HG02973 (cell line): Measurements from ENCODE around the gene CFAP119.

Experiments
- ATAC-seq: cut with Tn5 transposase; IDR thresholded peaks from one replicate; pipeline ENCODE4 v1.9.1; 2021; ENCODE audit warnings: moderate library complexity; ENCODE audit not compliant: unreplicated experiment

Gene CFAP119

DNA sequence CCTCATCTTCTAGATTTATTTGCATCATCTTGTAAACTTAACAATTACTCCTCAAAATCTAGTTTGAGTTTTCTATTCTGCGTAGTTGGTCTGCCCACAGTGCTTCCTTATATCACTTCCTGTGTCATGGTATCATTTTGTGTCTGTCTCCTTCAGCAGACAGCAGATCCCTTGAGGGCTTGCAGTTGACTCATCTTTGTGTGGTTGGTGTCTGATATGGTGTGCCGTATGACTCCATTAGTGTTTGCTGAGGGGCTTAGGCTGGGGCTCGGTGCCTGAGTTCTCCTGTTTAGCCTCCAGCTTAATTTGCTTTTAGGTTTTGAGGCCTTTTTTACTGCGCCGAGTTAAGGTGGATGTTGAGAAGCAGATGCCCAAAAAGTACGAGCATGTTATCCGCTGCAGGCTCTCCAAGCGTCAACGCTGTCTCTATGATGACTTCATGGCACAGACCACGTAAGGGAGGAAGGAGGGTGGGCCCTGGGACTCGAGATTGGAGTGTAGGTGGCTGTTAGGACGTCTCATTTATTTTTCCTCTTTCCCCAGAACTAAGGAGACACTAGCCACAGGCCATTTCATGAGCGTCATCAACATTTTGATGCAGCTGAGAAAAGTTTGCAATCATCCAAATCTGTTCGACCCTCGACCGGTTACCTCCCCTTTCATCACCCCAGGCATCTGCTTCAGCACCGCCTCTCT lies 46.0 kb downstream of the CFAP119 start:
- ATAC-seq, result peak; percentile 66

- no peak for ATAC-seq
These were observed 50.1 kb downstream of the CFAP119 start for GRCh38 chr16:30711712-30712111.

- no peak for ATAC-seq
These were observed 50.9 kb downstream of the CFAP119 start for GRCh38 chr16:30710971-30711370.
